ENCODE data around the gene CYTH2.
A peak's percentile ranks its signal among the peaks of the same experiment; 100 is the strongest.

Gene CYTH2

GRCh38 chr19:48497728-48498594, 28.8 kb downstream of the CYTH2 start:
- Histone ChIP-seq H3K36me3 (ENCODE audit: control insufficient read depth in 2 of 2, insufficient read depth in 2 of 2, low read length in 2 of 2) (no peaks in the 10 kb centered on the region), H3K9ac (ENCODE audit: low read length in 2 of 2) (no peak overlapping the region), H3K9me3 (ENCODE audit: control insufficient read depth in 2 of 2, low read length in 2 of 2) (no peaks in the 10 kb centered on the region), H3K27ac (ENCODE audit: low read length) (no peak overlapping the region), H3K4me3 (ENCODE audit: low read length in 2 of 2) (no peak overlapping the region), H3K27me3 (ENCODE audit: control insufficient read depth in 1 of 2, insufficient read depth in 2 of 2, low read length in 2 of 2) (peaks cover 32 to 44% of the 10 kb centered on the region in 2 donors), H3K4me1 (ENCODE audit: control insufficient read depth, insufficient read depth, low read length) (peaks cover 17% of the 10 kb centered on the region)

- Histone ChIP-seq H3K36me3 (ENCODE audit: control insufficient read depth in 2 of 2, insufficient read depth in 2 of 2, low read length in 2 of 2) (no peaks in the 10 kb centered on the region), H3K27ac (ENCODE audit: low read length) (no peak overlapping the region), H3K4me3 (ENCODE audit: low read length in 2 of 2) (peak overlapping the region in 1 of 2 donors; percentile 8), H3K9ac (ENCODE audit: low read length in 2 of 2) (no peak overlapping the region), H3K9me3 (ENCODE audit: control insufficient read depth in 2 of 2, low read length in 2 of 2) (no peaks in the 10 kb centered on the region), H3K27me3 (ENCODE audit: control insufficient read depth in 1 of 2, insufficient read depth in 2 of 2, low read length in 2 of 2) (peaks cover 32 to 44% of the 10 kb centered on the region in 2 donors), H3K4me1 (ENCODE audit: control insufficient read depth, insufficient read depth, low read length) (peaks cover 17% of the 10 kb centered on the region)
These were observed 29.6 kb downstream of the CYTH2 start for GRCh38 chr19:48498595-48499311.

GRCh38 chr19:48499316-48500090, 30.3 kb downstream of the CYTH2 start:
- Histone ChIP-seq H3K27ac (ENCODE audit: low read length) (no peak overlapping the region), H3K27me3 (ENCODE audit: control insufficient read depth in 1 of 2, insufficient read depth in 2 of 2, low read length in 2 of 2) (peaks cover 32 to 44% of the 10 kb centered on the region in 2 donors), H3K9ac (ENCODE audit: low read length in 2 of 2) (no peak overlapping the region), H3K36me3 (ENCODE audit: control insufficient read depth in 2 of 2, insufficient read depth in 2 of 2, low read length in 2 of 2) (no peaks in the 10 kb centered on the region), H3K4me3 (ENCODE audit: low read length in 2 of 2) (no peak overlapping the region), H3K4me1 (ENCODE audit: control insufficient read depth, insufficient read depth, low read length) (peaks cover 11% of the 10 kb centered on the region), H3K9me3 (ENCODE audit: control insufficient read depth in 2 of 2, low read length in 2 of 2) (no peaks in the 10 kb centered on the region)

- Histone ChIP-seq H3K4me1 (ENCODE audit: control insufficient read depth, insufficient read depth, low read length) (peaks cover 8% of the 10 kb centered on the region), H3K4me3 (ENCODE audit: low read length in 2 of 2) (no peak overlapping the region), H3K27me3 (ENCODE audit: control insufficient read depth in 1 of 2, insufficient read depth in 2 of 2, low read length in 2 of 2) (peaks cover 32 to 44% of the 10 kb centered on the region in 2 donors), H3K36me3 (ENCODE audit: control insufficient read depth in 2 of 2, insufficient read depth in 2 of 2, low read length in 2 of 2) (no peaks in the 10 kb centered on the region), H3K9ac (ENCODE audit: low read length in 2 of 2) (no peak overlapping the region), H3K27ac (ENCODE audit: low read length) (no peak overlapping the region), H3K9me3 (ENCODE audit: control insufficient read depth in 2 of 2, low read length in 2 of 2) (no peaks in the 10 kb centered on the region)
These were observed 31.8 kb downstream of the CYTH2 start for GRCh38 chr19:48500830-48501493.

GRCh38 chr19:48501494-48502349, 32.6 kb downstream of the CYTH2 start:
- Histone ChIP-seq H3K9ac (ENCODE audit: low read length in 2 of 2) (no peak overlapping the region), H3K4me1 (ENCODE audit: control insufficient read depth, insufficient read depth, low read length) (peaks cover 8% of the 10 kb centered on the region), H3K27ac (ENCODE audit: low read length) (no peak overlapping the region), H3K27me3 (ENCODE audit: control insufficient read depth in 1 of 2, insufficient read depth in 2 of 2, low read length in 2 of 2) (peaks cover 32 to 44% of the 10 kb centered on the region in 2 donors), H3K4me3 (ENCODE audit: low read length in 2 of 2) (no peak overlapping the region), H3K36me3 (ENCODE audit: control insufficient read depth in 2 of 2, insufficient read depth in 2 of 2, low read length in 2 of 2) (no peaks in the 10 kb centered on the region), H3K9me3 (ENCODE audit: control insufficient read depth in 2 of 2, low read length in 2 of 2) (no peaks in the 10 kb centered on the region)

GRCh38 chr19:48502350-48503018, 33.3 kb downstream of the CYTH2 start:
- no peak overlapping the region for H3K9ac ChIP-seq (ENCODE audit: low read length in 2 of 2)
- H3K4me3 ChIP-seq (ENCODE audit: low read length in 2 of 2), result no peak overlapping the region
- H3K36me3 ChIP-seq (ENCODE audit: control insufficient read depth in 2 of 2, insufficient read depth in 2 of 2, low read length in 2 of 2), result no peaks in the 10 kb centered on the region
- H3K27ac ChIP-seq (ENCODE audit: low read length), result no peak overlapping the region
- peaks cover 26 to 40% of the 10 kb centered on the region in 2 donors for H3K27me3 ChIP-seq (ENCODE audit: control insufficient read depth in 1 of 2, insufficient read depth in 2 of 2, low read length in 2 of 2)
- H3K4me1 ChIP-seq (ENCODE audit: control insufficient read depth, insufficient read depth, low read length), result peaks cover 8% of the 10 kb centered on the region
- no peaks in the 10 kb centered on the region for H3K9me3 ChIP-seq (ENCODE audit: control insufficient read depth in 2 of 2, low read length in 2 of 2)

- Histone ChIP-seq H3K27ac (ENCODE audit: low read length) (no peak overlapping the region), H3K27me3 (ENCODE audit: control insufficient read depth in 1 of 2, insufficient read depth in 2 of 2, low read length in 2 of 2) (peaks cover 18 to 19% of the 10 kb centered on the region in 2 donors), H3K4me3 (ENCODE audit: low read length in 2 of 2) (no peak overlapping the region), H3K36me3 (ENCODE audit: control insufficient read depth in 2 of 2, insufficient read depth in 2 of 2, low read length in 2 of 2) (no peaks in the 10 kb centered on the region), H3K4me1 (ENCODE audit: control insufficient read depth, insufficient read depth, low read length) (peaks cover 13% of the 10 kb centered on the region), H3K9ac (ENCODE audit: low read length in 2 of 2) (no peak overlapping the region), H3K9me3 (ENCODE audit: control insufficient read depth in 2 of 2, low read length in 2 of 2) (no peaks in the 10 kb centered on the region)
These were observed 37.1 kb downstream of the CYTH2 start for GRCh38 chr19:48506138-48506733.

GRCh38 chr19:48507911-48508439, 38.8 kb downstream of the CYTH2 start:
- H3K4me1 ChIP-seq (ENCODE audit: control insufficient read depth, insufficient read depth, low read length), result peaks cover 8% of the 10 kb centered on the region
- H3K27ac ChIP-seq (ENCODE audit: low read length), result no peak overlapping the region
- no peak overlapping the region for H3K4me3 ChIP-seq (ENCODE audit: low read length in 2 of 2)
- H3K27me3 ChIP-seq (ENCODE audit: control insufficient read depth in 1 of 2, insufficient read depth in 2 of 2, low read length in 2 of 2), result peaks cover 20 to 22% of the 10 kb centered on the region in 2 donors
- no peaks in the 10 kb centered on the region for H3K9me3 ChIP-seq (ENCODE audit: control insufficient read depth in 2 of 2, low read length in 2 of 2)
- no peaks in the 10 kb centered on the region for H3K36me3 ChIP-seq (ENCODE audit: control insufficient read depth in 2 of 2, insufficient read depth in 2 of 2, low read length in 2 of 2)
- no peak overlapping the region for H3K9ac ChIP-seq (ENCODE audit: low read length in 2 of 2)
